Renal cortex interstitium (tissue), 11 donors: Measurements from ENCODE around the gene PTPRE. TPM values are rescaled to one million over a fixed set of nuclear protein-coding genes. Genes with fewer than 3 reads are reported as not detected.
A peak's percentile ranks its signal among the peaks of the same experiment; 100 is the strongest.

Source experiments
- DNase-seq, 11 donors: peaks; one replicate each; pipeline ENCODE4 v3.0.0-alpha.2; 2013; ENCODE audit warnings: low read depth in 9 of 11, low spot score in 4 of 11; ENCODE audit errors: extremely low read depth in 1 of 11
- polyA plus RNA-seq, 3 donors: library from polyadenylated mRNA; unstranded; fragments of 120-200 nt; gene quantifications; one replicate each; pipeline ENCODE4 v1.2.1, GENCODE V29; 2013; ENCODE audit not compliant: insufficient read length in 3 of 3

The PTPRE gene
- polyA plus RNA-seq, 3 donors: 5.6 to 7.8 (median 5.7) TPM

DNA sequence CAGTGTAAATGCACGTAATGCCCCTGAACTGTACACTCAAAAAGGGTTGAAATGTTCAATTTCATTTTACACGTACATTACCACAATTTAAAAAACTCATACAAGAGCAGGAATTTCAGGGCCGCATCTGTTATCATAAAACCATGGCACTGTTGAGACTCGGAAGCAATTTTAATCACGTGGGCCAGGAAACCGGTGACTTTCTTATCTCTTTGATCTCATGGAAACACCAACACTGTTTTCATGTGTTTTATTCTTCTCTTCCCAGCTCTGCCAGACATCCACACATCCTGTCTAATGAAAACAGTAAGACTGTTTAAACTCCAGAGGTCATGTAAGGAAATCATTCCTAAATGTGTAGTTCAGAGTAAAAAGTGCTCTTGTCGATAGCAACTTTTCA lies 35.9 kb downstream of the PTPRE start:
- no peak for DNase-seq

DNA sequence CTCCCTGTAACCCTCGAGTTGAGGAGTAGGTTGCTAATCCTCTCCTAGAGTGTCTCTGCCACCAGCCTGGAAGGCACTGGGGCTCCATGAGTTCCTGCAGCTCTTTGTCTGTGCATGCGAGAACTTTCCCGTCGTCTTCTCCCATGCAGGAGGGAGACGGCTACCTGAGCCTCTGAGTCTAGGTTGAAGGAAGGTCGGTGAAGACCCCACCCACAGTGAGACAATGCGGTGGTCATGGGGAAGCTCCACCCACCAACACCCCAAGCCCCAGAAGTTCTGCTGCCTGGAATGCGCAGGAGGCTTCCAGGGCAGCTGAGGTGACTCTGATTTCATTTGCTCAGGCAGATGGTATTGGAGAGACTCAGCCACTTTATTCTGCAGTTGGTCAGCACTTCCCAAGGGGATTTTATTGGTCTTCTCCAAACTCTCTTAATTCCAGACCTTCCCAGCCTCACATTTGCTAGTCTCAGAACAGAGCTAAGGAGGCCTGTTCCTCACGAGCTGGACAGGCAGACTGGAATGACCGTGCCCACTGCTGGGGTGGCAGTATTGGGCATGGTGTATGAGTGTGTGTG lies 36.5 kb downstream of the PTPRE start:
- DNase-seq: no peak

DNA sequence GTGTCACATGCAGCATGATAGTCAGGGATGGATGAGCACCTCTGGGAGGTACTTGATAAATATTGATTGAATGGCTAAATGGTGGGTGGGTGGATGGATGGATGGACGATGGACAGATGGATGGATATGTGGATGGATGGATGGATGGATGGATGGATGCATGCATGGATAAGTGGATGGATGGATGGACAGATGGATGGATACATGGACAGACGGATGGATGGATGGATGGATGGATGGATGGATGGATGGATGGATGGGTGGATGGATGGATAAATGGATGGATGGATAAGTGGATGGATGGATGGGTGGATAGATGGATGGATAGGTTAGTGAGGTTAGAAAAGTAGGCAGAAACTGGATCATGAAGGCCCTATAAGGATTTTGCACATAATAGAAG lies 37.4 kb downstream of the PTPRE start:
- no peak for DNase-seq

DNA sequence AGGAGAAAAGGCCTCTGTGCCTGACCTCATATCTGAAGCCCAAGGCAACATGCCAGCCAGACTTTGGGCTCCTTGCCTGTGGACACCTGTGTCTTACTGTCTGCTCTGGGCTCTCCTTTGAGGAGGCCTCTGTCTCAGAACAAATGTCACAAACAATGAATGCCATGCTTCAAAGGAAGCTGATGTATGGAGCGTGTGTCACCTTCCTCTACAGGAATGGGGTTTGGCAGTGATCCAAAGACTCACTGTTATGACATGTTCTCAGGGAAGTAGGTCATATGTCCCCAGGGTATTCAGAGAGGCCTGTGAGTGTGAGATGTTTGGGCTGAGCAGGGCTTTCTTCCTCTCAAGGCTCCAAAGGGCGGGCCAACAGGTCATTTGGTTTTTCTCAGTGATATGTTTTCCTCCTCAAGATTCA lies 38.4 kb downstream of the PTPRE start:
- DNase-seq: peak in 2 of 11 donors; percentile 12 to 28

DNA sequence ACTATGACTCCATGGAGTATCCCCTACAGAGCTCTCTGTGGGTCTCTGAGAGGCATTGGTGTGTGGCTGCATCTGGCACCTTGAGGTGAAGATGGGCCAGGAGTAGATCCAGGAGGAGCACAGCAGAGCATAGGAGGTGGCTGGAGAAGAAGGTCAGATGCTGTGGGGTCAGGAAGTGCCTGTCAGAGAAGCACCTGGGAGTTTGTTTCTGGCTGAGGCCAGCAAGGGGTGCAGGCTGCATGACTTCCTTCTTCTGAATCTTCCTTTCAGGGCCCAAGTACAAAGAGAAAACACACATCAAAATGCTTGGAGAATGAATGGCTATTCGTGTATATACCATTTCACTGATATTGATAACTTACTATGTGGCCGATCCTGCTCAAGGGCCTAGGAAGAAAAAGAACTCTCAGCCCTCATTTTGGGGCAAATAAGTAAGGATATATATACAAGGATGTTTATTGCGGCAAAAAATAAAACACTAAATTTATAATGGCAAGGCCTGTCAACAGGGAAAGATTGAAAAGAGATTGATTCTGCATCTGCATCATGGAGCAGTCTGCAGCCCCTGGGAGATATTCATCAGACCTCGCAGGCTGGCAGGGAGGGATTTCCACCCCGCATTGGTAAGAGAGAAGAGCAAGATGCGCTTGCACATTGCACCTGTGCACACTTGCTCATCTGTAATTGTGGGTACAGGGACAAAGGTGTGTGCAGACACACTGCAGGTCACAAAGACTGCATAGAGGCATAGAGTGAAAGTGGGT lies 39.2 kb downstream of the PTPRE start:
- DNase-seq: no peak

GRCh38 chr10:127947211-127947610 lies 40.3 kb downstream of the PTPRE start:
- no peak for DNase-seq

- DNase-seq: no peak
Measured at GRCh38 chr10:127948791-127949190, 41.9 kb downstream of the PTPRE start.

DNA sequence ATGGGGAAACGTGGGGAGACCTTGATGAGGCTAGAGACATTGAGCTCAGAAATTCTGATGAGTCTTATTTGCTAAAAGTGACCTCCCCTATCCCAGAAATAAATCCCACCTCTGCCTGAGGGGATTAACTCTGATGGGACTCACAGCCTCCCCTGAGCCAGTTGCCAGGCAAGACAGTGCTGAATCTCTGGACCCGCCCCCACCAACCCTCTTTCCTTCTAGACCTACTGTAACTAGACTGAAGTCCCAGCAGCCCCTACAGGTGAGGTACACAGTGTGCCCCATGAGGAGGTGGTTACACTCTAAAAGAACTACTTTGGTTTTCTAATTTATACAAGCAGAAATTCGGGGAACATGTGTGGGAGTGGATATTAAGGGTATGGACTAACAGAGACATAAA lies 42.9 kb downstream of the PTPRE start:
- DNase-seq: no peak

GRCh38 chr10:127951861-127952574 lies 45.1 kb downstream of the PTPRE start:
- no peak for DNase-seq

DNA sequence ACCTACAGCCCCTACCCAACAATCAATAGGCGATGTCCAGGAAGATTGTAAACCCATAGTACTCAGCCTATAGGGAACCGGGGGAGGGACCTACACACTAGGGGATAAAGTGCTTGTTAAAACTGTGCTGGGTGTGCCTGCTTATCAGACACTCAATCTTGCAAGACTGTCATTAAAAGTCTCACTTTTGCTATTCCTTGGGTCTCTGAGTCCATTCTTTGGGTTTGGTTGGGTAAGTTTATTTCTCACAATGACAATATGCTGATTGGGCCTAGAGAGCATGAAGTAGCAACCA lies 45.6 kb downstream of the PTPRE start:
- no peak for DNase-seq

- no peak for DNase-seq
Measured at GRCh38 chr10:127952918-127953317, 46.0 kb downstream of the PTPRE start.

- DNase-seq: no peak
Measured at GRCh38 chr10:127953876-127954275, 47.0 kb downstream of the PTPRE start.

- DNase-seq: no peak
Measured at GRCh38 chr10:127959428-127959827, 52.5 kb downstream of the PTPRE start.

- DNase-seq: no peak
Measured at GRCh38 chr10:127961071-127961470, 54.2 kb downstream of the PTPRE start.

GRCh38 chr10:127962205-127962604 lies 55.3 kb downstream of the PTPRE start:
- DNase-seq: no peak

- no peak for DNase-seq
Measured at GRCh38 chr10:127963136-127963535, 56.2 kb downstream of the PTPRE start.

DNA sequence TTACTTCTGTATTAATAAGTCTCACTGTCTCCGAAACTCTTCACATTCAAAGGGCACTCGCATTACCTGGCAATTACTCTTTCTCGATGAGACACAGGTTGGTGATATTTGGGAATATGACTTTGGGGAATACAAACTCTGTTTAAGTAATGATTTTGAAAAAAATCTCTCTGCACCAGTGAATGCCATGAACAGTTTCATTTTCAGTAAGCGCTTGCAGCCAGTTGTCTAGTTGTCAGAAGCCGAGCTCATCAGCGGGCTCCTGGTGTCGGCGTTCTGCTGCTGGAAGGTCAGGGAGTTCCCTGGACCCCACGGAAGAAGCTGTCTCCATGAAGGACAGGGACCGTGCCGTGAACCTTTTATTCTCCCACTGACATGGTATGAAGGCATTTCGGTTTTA lies 57.7 kb downstream of the PTPRE start:
- no peak for DNase-seq

DNA sequence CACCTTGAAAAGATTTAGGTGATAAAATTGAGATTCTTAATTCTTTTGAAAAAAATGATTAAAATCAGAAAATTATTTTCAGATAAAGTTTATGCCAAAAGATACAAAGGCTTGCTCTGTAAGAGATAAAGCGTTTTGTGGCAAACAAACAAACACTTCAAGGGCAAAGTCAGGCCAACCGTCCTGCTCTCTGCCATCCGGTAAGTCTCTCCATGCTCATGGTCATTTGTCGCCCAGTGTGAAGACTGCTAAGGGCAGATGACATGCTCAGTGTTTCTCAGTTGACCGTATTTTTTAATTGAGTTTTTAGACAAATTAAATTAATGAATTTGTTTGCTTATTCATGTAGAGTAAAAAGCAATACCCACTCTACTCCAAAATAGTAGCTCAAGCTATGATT lies 60.0 kb downstream of the PTPRE start:
- DNase-seq: no peak

DNA sequence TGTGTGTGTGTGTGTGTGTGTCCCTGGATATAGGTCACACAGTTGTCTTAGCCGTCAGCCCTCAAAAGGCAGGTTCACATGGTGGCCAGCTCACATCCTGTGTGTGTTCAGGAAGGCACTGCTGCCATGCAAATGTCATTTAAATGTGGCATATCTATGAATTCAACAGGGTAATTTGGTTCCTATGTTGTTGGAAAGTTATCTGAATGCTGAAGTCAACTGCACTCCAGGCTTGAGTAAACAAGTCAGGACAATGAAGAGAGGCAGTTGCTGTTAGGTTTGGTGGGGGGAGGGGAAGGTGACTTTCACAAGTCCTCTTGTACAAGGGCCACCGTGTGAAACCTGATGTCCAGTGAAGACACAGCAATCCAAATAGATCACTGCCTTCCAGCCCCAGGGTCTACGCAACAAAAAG lies 61.1 kb downstream of the PTPRE start:
- DNase-seq: no peak

GRCh38 chr10:127968659-127969058 lies 61.8 kb downstream of the PTPRE start:
- no peak for DNase-seq
